HepG2 (cell line): ENCODE measurements around the gene MED22. TPM values are rescaled to one million over a fixed set of nuclear protein-coding genes. Genes with fewer than 3 reads are reported as not detected.

Experiments
- CERS6 ChIP-seq: sonication (generic); formaldehyde crosslinking; IDR thresholded peaks from 2 replicates; pipeline ENCODE4 v1.5.0; 2020; ENCODE audit warnings: missing genetic modification reagents
- CSRNP2 ChIP-seq: sonication (generic); formaldehyde crosslinking; conservative IDR thresholded peaks from 2 replicates; pipeline ENCODE4 v1.8.0; 2022; ENCODE audit warnings: low read depth, missing genetic modification reagents
- MIXL1 ChIP-seq: IDR thresholded peaks from 2 replicates; pipeline ENCODE4 v1.6.1; 2016
- POLR2A ChIP-seq, 2 experiments: IDR thresholded peaks; 2 replicates each; pipeline ENCODE4 v1.6.1; 2011; ENCODE audit warnings: low read depth in 2 of 2, low read length in 2 of 2, mild to moderate bottlenecking in 1 of 2, moderate library complexity in 1 of 2; ENCODE audit not compliant: insufficient read depth in 1 of 2
- RELA ChIP-seq: sonication (generic); formaldehyde crosslinking; IDR thresholded peaks from 2 replicates; pipeline ENCODE4 v1.4.0; 2020; ENCODE audit warnings: missing genetic modification reagents
- SCMH1 ChIP-seq: sonication (generic); formaldehyde crosslinking; IDR thresholded peaks from 2 replicates; pipeline ENCODE4 v1.9.0; 2021; ENCODE audit warnings: missing genetic modification reagents, mild to moderate bottlenecking, borderline replicate concordance
- SMAD9 ChIP-seq: sonication (generic); formaldehyde crosslinking; IDR thresholded peaks from 2 replicates; pipeline ENCODE4 v1.5.1; 2020; ENCODE audit warnings: mild to moderate bottlenecking, missing genetic modification reagents
- TBX2 ChIP-seq: sonication (generic); formaldehyde crosslinking; IDR thresholded peaks from 2 replicates; pipeline ENCODE4 v1.5.0; 2020; ENCODE audit warnings: missing genetic modification reagents, mild to moderate bottlenecking, borderline replicate concordance
- TOE1 ChIP-seq: sonication (generic); formaldehyde crosslinking; IDR thresholded peaks from 2 replicates; pipeline ENCODE4 v1.4.0; 2020; ENCODE audit warnings: mild to moderate bottlenecking, missing genetic modification reagents
- TOPORS ChIP-seq: sonication (generic); formaldehyde crosslinking; IDR thresholded peaks from 2 replicates; pipeline ENCODE4 v1.8.0; 2023; ENCODE audit warnings: mild to moderate bottlenecking, missing genetic modification reagents
- UBTF ChIP-seq: sonication (generic); formaldehyde crosslinking; IDR thresholded peaks from 2 replicates; pipeline ENCODE4 v1.4.0; 2020; ENCODE audit warnings: mild to moderate bottlenecking, missing genetic modification reagents
- ZBTB44 ChIP-seq: sonication (generic); formaldehyde crosslinking; IDR thresholded peaks from 2 replicates; pipeline ENCODE4 v1.4.0; 2020; ENCODE audit warnings: missing genetic modification reagents
- ZNF235 ChIP-seq: sonication (generic); formaldehyde crosslinking; IDR thresholded peaks from 2 replicates; pipeline ENCODE4 v1.8.1; 2023; ENCODE audit warnings: mild to moderate bottlenecking, missing genetic modification reagents, borderline replicate concordance
- ZNF264 ChIP-seq: sonication (generic); formaldehyde crosslinking; IDR thresholded peaks from 2 replicates; pipeline ENCODE4 v1.4.0; 2020; ENCODE audit warnings: missing genetic modification reagents
- ZNF567 ChIP-seq: sonication (generic); formaldehyde crosslinking; IDR thresholded peaks from 2 replicates; pipeline ENCODE4 v1.8.1; 2023; ENCODE audit warnings: mild to moderate bottlenecking, missing genetic modification reagents, borderline replicate concordance
- ZNF615 ChIP-seq: sonication (generic); formaldehyde crosslinking; IDR thresholded peaks from 2 replicates; pipeline ENCODE4 v1.5.0; 2020; ENCODE audit warnings: mild to moderate bottlenecking, missing genetic modification reagents, borderline replicate concordance
- ZNF7 ChIP-seq: IDR thresholded peaks from 2 replicates; pipeline ENCODE4 v1.6.1; 2016; ENCODE audit warnings: missing biosample characterization, missing genetic modification reagents
- ZNF747 ChIP-seq: sonication (generic); formaldehyde crosslinking; IDR thresholded peaks from 2 replicates; pipeline ENCODE4 v1.8.1; 2023; ENCODE audit warnings: missing genetic modification reagents, mild to moderate bottlenecking, borderline replicate concordance
- ZXDC ChIP-seq: sonication (generic); formaldehyde crosslinking; IDR thresholded peaks from 2 replicates; pipeline ENCODE4 v1.5.0; 2020; ENCODE audit warnings: mild to moderate bottlenecking, missing genetic modification reagents
- polyA plus RNA-seq, 8 experiments: library from polyadenylated mRNA; depleted of rRNA in 3 of 8; stranded (reverse) in 7 of 8; unstranded in 1 of 8; fragments of >200 nt; fragmentation: Illumina TruSeq in 4 of 8; extraction: Trizol in 4 of 8; gene quantifications; 2 replicates each; pipeline versions ENCODE4 v1.2.1 to v1.2.3, GENCODE V29; 2011 to 2016; ENCODE audit warnings: low read depth in 4 of 8, missing spikeins in 1 of 8, mixed read lengths in 1 of 8; ENCODE audit not compliant: insufficient read depth in 1 of 8
- total RNA-seq, 5 experiments: library from RNA; depleted of rRNA; stranded (reverse); fragments of >200 nt; fragmentation: Illumina TruSeq; extraction: Trizol; gene quantifications; 2 replicates each; pipeline ENCODE4 v1.2.3, GENCODE V29; 2016; ENCODE audit warnings: low read depth in 1 of 5
- TF ChIP-seq, protein P1 (sequence below): sonication (generic); formaldehyde crosslinking; IDR thresholded peaks from 2 replicates; pipeline ENCODE4 v1.4.0; 2020; ENCODE audit warnings: missing genetic modification reagents

The MED22 gene
- total and polyA plus RNA-seq, 2 of the 13 experiments (the other 11 are each of a cell fraction or from before 2014, with no cell fraction given): 15.8 to 22.1 TPM

DNA sequence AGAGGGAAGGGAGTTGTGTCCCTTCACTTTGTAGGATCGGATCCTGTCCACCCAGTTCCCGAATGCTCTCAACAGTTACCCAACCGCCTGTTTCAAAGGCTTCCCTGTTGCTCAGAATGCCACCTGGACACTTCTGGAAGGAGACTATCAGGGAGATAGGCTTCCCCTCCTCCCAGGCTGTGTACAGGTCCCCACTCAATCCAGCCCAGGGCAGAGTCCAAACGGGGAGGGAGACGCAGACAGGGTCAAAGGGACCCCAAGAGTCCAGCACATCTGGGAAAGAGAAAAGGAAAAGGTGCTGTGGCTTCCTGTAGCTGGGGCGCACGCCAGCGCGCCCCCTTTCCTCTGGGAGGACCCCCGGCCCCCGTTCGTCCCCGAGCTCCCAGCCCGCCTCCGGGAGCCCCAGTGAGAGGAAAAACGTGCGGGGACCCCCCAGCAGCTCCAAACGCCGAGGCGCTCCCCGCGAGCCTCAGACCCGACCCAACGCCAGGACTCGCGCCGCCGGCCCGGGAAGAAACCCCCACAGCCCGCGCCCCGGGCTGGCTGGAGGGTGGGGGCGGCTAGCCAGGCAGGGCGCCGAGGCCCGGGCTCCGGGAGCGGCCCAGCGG, 27.3 kb upstream of the MED22 start (continued):
- no peak for TF ChIP-seq ZNF567 (CRISPR knock-in tag)
- TF ChIP-seq TOPORS (CRISPR knock-in tag): no peak; the same call in 1 of the 2 replicates
- no peak for TF ChIP-seq RELA (CRISPR knock-in tag)
- no peak for TF ChIP-seq TOE1 (CRISPR knock-in tag)
- no peak for TF ChIP-seq ZNF747 (CRISPR knock-in tag)
- no peak for TF ChIP-seq SMAD9
- TF ChIP-seq, protein P1, sequence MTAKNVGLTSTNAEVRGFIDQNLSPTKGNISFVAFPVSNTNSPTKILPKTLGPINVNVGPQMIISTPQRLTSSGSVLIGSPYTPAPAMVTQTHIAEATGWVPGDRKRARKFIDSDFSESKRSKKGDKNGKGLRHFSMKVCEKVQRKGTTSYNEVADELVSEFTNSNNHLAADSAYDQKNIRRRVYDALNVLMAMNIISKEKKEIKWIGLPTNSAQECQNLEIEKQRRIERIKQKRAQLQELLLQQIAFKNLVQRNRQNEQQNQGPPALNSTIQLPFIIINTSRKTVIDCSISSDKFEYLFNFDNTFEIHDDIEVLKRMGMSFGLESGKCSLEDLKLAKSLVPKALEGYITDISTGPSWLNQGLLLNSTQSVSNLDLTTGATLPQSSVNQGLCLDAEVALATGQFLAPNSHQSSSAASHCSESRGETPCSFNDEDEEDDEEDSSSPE: 0 out of 2 replicates have a peak, but pooled peaks have one; percentile 2
- TF ChIP-seq TBX2 (CRISPR knock-in tag): peak; percentile 32; the same call in 1 of the 2 replicates
- no peak for TF ChIP-seq ZXDC (CRISPR knock-in tag)
- 0 out of 2 replicates have a peak, but pooled peaks have one; percentile 44 for TF ChIP-seq ZNF264 (CRISPR knock-in tag)
- no peak for TF ChIP-seq UBTF
- no peak for TF ChIP-seq SCMH1 (CRISPR knock-in tag)
- TF ChIP-seq ZNF235 (CRISPR knock-in tag): no peak
- TF ChIP-seq CSRNP2: no peak
- TF ChIP-seq ZNF615 (CRISPR knock-in tag): no peak
- TF ChIP-seq ZNF7 (CRISPR knock-in tag): no peak
- peak; percentile 64 to 86 for TF ChIP-seq POLR2A (IDR thresholded peaks at IDR 0.05; ENCODE audit: insufficient read depth in 1 of 2, low read depth in 2 of 2, low read length in 2 of 2)
- no peak for TF ChIP-seq CERS6
- no peak for TF ChIP-seq MIXL1 (CRISPR knock-in tag)
- TF ChIP-seq ZBTB44 (CRISPR knock-in tag): no peak
